Measurements from ENCODE around the gene FAM20B.
A peak's percentile ranks its signal among the peaks of the same experiment; 100 is the strongest.

Gene FAM20B

DNA sequence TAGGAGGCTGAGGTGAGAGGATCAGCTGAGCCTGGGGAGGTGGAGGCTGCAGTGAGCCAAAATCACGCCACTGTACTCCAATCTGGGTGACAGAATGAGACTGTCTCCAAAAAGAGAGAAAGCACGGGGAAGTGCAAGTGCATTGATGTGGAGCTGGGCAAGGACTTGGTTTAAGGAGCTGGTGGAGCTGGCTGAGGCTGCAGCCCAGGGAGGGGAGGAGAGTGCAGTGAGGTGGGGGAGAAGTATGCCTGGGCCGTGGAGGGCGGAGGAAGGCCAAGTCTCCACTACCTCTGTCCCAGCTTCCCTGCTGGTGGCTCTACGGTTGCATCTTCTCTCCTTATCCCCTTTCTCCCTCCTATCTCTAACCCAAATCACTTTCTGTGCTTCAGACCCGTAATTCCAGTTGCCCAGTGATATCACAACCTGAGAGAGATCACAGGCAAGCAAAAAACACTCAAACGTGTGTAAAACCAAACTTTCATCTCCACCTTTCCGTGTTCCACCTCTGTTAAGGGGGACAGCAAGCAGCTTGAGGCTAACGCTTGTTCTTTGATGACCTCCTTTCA is 67.3 kb downstream of the FAM20B start:
- no peak for DNase-seq

DNA sequence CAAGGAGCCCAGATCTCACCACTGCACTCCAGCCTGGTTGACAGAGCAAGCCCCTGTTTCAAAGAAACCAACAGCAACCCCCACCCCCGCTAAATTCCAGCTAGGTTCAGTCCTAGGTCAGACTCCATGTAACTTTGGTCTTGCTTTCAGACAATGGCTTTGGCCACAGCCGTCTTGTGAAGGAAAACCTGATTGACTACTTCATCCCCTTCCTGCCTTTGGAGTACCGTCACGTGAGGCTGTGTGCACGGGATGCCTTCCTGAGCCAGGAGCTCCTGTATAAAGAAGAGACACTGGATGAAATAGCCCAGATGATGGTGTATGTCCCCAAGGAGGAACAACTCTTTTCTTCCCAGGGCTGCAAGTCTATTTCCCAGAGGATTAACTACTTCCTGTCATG is 69.1 kb downstream of the FAM20B start:
- DNase-seq: no peak

DNA sequence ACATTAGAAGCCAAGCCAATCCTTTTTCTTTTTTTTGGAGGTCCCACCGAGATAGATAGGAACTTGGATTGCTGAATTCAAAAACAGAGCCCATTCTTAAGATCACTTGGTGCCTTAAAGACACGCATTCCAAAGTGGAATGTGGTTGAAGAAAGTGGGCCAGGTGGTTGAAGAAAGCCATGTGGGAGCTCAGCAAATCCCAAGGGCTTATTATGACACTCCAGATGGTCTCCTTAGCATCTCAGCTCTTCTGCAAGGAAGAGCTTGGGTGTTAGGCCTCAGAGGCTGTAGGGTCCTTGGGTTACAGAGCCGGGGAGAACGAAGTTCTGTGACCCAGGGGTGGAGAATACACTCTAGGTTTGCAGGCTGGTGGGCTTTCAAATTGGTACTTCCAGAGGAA is 69.7 kb downstream of the FAM20B start:
- no peak for DNase-seq

DNA sequence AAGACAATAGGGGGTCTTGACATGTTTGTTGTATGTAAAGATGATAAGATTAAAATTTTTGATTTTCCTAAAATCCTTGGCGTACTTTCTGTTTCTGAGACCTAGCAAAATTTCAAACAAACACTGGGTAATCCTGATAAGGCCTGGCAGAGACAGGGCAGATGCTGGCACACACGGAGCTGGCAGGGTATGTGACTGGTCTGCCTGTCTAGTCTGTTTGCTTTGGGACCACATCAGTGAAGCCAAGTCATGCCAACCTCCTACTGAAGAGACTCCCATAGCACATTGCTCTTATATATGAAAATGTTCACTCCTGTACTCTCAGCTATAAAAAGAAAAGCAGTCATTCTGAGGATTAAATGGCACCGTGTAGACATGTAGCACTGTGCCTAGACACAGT is 70.2 kb downstream of the FAM20B start:
- DNase-seq: no peak

DNA sequence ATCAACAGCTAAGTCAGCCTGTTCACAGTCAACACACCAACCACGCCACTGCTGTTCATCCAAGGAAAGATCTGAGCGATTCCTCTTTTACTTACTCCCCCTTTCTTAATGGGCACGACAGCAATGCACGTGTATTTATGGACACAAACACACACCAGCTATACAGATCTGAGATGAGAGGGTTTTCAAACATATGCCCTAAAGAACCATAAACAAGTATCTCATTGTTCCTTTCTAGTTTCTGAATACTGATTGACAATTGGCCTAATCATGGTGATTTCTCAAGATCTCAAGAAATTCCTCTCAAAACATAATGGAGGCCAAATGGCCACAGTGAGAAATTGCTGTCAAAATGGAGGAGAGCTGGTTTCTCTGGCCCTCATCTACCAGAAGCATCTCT is 74.2 kb downstream of the FAM20B start:
- DNase-seq: no peak

DNA sequence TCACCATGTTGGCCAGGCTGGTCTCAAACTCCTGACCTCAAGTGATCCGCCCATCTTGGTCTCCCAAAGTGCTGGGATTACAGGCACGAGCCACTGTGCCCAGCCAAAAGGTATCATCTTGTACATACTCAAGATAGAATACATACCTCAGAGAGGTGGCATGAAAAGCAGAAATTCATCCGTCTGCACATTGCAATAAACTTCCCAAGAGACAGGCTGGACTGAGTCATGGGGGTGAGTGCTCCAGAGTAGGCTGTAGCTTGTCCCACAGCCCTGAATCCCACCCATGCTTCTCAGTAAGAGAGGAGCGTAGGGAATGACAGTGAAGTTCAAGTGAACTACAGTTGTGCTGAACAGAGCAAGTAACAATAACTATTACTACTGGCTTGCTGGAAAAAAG is 75.9 kb downstream of the FAM20B start:
- no peak for DNase-seq

DNA sequence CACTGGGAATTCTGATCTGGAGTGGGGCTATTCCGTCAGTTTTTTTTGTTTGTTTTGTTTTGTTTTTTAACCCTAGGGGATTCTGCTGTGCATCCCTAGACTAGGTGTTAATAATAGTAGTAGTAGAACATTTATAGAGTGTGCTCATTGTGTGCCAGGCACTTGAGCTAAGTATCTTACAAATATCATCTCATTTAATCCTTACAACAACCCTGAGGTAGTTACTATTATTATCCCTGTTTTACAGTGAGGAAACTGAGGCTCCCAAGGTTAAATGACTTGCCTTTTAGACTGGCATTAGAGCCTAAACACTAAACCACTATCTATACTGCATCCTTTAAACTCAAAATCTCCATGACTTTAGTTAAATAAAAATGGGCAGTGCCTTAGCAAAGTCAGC is 78.3 kb downstream of the FAM20B start:
- DNase-seq: no peak

DNA sequence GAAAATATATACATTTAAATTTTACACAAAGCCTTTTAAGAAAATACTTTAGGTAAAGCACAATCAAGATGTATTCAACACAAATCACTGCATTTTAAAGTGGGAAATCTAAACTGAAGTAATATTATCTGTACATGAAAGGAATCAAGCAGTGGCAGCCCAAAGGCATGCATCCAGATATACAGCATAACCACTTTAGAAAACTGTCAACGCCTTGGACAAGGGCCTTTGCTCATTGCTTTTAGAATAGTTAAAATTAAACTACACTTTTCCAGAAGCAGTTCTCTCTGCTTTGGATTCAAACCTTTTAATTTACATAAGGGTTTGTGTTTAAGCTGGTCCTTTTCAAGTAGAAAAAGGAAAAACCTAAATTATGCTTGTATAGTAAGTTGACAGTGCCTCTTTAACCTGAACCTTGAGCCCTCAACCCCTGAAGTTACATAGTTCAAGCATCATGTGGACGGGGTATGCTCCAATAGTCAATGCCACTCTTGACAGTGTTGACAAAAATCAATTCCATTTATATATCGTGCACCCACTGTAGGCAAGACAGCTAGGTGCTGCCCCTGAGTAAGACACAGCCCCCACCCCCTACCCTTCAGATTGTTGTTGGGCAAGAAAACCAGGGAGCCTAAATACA is 79.0 kb downstream of the FAM20B start:
- DNase-seq: no peak

DNA sequence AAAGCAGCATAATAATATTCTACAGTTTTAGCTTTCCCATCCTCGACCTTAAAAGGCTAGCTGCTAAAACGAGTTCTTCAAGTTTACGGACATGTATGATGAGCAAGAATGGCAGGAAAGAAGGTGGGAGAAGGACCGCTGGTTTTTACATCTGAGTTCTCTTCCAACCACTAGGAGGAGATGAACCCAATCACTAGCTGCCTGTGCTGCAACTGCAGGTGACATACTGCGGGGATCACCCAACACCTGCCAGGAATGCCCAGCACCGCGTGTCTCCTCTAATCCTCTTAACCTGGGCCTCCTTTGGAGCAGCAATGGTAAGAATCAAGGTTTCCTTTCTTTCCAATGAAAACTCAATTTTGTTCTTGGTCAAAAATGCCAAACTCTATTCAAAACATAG is 79.7 kb downstream of the FAM20B start:
- DNase-seq: no peak

DNA sequence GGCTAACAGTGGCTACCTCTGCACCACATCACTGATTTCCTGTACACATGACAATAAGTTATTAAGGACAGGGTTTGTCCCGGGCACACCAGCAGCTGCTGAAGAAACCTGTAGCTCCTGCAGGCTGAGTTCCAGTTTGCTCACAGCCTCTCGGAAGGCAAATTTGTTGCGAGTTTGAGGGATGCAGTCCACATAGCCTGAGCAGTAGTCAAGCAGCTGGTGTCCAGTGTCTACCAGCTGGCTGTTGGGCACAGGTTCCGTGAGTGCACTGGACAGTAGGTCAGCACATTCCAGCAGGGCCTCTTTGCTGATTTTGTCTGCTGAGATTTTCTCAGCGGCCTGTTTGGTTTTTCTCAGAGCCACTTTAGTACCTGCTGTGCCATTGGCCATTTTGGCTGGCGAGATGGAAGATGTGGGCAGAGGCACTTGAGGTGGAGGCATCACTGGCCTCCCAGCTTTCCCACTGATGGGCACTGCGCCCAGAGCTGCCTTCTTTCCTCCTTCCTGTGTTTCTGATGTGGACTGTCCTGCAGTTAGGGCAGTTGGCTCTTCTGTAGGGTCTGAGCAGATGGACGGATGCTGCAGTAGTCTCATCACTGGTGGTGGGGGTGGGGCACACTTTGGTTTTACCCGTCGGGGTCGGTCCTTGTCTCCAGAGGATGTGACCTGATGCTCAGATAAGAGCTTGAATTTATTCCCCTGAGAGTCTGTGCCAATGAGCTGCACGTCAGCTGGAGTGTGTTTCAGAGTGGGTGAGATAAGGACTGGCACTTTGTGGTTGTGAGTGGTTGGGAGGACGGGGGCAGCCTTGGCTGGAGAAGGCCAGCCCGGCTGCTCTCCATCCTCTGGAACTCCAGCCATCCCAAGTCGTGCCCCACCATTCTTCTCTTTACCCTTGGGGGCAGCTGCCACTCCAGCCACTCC is 82.3 kb downstream of the FAM20B start:
- no peak for DNase-seq

DNA sequence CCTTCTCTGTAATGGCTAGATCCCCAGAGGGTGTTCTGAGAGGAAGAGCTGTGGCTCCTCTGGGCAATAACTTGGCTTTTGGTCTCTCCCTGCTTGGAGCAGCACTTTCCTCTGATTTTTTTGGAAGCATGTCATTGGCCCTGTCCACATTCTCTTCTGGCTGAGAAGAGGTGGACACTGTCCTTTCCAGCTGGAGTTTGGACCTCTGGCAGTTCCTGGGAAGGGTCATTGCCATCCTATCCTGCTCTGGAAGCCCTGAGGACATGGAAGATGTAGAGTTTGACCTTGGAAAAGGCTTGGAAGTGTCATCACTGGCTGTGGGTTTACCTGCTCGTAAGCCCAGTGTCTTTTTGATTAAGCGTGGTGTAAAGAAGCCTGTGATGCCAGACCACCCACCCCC is 83.0 kb downstream of the FAM20B start:
- DNase-seq: no peak

DNA sequence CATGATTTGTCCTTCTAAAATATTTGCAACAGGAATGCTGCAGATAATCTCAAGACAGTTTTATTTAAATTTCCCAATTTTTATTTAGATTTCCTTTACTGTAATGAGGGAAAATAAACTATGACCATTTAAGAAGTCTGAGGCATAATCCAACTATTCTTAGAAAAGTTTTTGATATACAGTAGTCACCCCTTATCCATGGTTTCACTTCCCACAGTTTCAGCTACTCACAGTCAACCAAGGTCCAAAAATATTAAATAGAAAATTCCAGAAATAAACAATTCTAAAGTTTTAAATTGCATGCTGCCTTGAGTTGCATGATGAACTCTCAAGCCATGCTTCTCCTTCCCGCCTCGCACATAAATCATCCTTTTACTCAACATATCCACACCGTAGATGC is 89.5 kb downstream of the FAM20B start:
- no peak for DNase-seq

DNA sequence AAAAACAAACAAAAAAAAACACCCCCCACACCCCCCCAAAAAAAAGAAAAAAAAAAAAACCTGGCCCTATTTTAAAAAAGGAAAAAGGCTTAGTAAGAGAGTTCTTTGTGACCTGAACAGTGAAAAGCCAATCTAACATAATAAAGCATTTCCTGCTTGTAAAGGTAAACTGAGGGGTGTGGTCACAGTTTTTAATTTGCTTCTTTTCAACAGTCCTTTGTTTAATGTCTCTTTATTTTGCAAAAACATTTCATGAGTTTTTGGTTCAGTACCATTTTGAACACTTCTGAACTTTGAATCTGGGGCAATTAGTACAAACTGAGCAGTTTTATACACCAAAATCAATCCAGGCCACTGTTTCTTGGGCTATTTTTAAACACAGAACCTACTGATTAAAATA is 93.8 kb downstream of the FAM20B start:
- DNase-seq: no peak

DNA sequence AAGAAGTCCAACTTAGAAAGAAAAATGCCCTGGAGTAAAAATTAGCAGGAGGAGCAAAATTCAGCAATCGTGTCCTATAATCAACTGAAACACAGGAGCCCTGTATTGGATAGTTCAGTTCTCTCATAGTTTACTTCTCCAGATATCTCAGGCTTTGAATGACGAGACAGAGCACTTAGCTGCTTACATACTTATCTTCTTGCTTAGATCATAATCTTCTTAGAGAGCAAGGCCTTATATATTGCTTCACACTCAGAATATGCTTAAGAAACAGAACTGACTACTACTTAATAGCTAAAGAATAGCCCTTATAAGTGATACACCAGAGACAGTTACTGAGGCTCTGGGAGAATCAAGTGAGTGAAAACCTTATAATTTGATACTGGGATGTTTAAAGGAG is 95.0 kb downstream of the FAM20B start:
- DNase-seq: no peak

DNA sequence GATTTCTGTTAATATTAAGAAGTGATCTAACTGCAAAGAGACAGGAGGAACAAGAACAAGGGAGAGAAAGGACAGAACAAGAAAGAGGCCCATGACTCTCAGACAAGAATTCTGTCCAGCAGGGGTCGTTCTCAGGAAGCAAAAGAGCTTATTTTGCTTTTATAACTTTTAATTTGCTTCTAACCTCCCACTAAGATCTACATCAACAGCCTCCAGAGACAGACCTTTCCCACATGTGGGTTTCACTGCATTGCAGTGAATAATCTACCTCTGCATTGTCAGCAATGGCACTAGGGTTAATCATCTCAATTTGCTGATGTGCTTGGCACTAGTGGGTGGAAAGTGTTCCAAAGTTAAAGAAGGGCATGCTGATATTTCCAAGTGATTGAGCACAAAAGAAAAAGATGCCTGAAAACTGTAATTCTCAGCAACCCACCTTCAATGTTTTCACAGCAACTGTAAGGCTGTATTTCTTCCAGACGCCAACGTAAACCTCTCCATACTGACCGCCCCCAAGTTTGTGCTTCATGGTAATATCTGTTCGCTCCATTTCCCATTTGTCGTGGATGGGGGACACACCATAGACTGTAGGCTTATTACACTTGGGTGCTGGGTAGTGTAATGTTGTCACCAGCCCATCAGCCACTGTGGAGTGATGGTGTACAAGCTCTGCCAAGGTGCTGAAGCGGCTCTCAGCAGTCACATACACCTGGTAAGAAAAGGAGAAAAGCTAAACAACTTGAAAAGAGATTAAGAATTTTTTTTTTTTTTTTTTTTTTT is 95.7 kb downstream of the FAM20B start:
- DNase-seq: peak; percentile 23

DNA sequence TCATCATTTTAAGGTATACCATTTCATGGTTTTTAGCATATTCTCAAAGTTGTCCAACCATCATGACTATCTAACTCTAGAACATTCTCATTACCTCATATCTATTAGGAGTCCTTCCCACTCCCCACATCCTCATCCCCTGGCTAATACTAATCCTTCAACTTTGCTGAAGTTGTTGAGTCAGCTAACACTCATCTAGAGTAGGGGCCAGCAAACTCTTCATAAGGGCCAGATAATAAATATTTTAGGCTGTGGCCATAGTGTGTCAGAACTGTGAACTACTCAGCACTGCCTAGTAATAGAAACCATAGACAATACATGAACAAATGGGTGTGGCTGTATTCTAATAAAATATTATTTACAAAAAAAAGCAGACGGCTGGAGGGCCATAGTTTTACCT is 99.2 kb downstream of the FAM20B start:
- DNase-seq: no peak

All from NCI-H2227 treated with DMSO at 0.1 percent for 48 hours (cell line).